ENCODE results near the gene MMP12. TPM values are rescaled to one million over a fixed set of nuclear protein-coding genes. Genes with fewer than 3 reads are reported as not detected.

MMP12 gene
- total and polyA plus RNA-seq, 4 donors, result not detected

GRCh38 chr11:102914238-102915043 is 39.7 kb upstream of the MMP12 start:
- H3K36me3 ChIP-seq (ENCODE audit: control insufficient read depth in 4 of 4, insufficient read depth in 3 of 4, low read depth in 1 of 4, low read length in 3 of 4), result no peaks in the 10 kb centered on the region
- no peak overlapping the region for H3K4me3 ChIP-seq (ENCODE audit: low read depth in 1 of 3, low read length in 3 of 3)
- H3K27me3 ChIP-seq (ENCODE audit: control insufficient read depth in 4 of 4, insufficient read depth in 4 of 4, low read length in 3 of 4), result no peaks in the 10 kb centered on the region
- no peak for DNase-seq (ENCODE audit: low spot score)
- TF ChIP-seq RAD21 (IDR thresholded peaks at IDR 0.05) (peak; percentile 85 to 87), FOXA2 (IDR thresholded peaks at IDR 0.05) (no peak), CTCF (IDR thresholded peaks at IDR 0.05; ENCODE audit: low read depth, low read length, missing input control) (peak; percentile 71)
- no peak overlapping the region for H3K9ac ChIP-seq (ENCODE audit: low read depth in 1 of 2, low read length in 2 of 2)
- no peaks in the 10 kb centered on the region for H3K4me1 ChIP-seq (ENCODE audit: control insufficient read depth in 4 of 4, insufficient read depth in 4 of 4, low read length in 3 of 4)
- H3K27ac ChIP-seq (ENCODE audit: low read depth in 1 of 2, low read length in 2 of 2), result no peak overlapping the region
- no peaks in the 10 kb centered on the region for H3K9me3 ChIP-seq (ENCODE audit: control insufficient read depth in 4 of 4, low read length in 3 of 4)
- WGBS, result 39% methylated on average over 3 of the region's 3 CpGs

GRCh38 chr11:102912482-102912830 is 37.7 kb upstream of the MMP12 start:
- no peak for TF ChIP-seq GABPA (IDR thresholded peaks at IDR 0.05 in 1 of 2, conservative IDR thresholded peaks at IDR 0.05 in 1 of 2)
- TF ChIP-seq YY1 (IDR thresholded peaks at IDR 0.05), result no peak
- no peak for TF ChIP-seq HNF4G (IDR thresholded peaks at IDR 0.05)
- no peak for TF ChIP-seq REST (IDR thresholded peaks at IDR 0.05)
- TF ChIP-seq ATF3 (IDR thresholded peaks at IDR 0.05), result no peak
- TF ChIP-seq FOXA2 (IDR thresholded peaks at IDR 0.05), result no peak
- TF ChIP-seq JUND (IDR thresholded peaks at IDR 0.05), result no peak
- no peak overlapping the region for H3K4me3 ChIP-seq (ENCODE audit: low read depth in 1 of 3, low read length in 3 of 3)
- H3K27me3 ChIP-seq (ENCODE audit: control insufficient read depth in 4 of 4, insufficient read depth in 4 of 4, low read length in 3 of 4), result no peaks in the 10 kb centered on the region
- DNase-seq (ENCODE audit: low spot score), result no peak
- no peaks in the 10 kb centered on the region for H3K9me3 ChIP-seq (ENCODE audit: control insufficient read depth in 4 of 4, low read length in 3 of 4)
- H3K36me3 ChIP-seq (ENCODE audit: control insufficient read depth in 4 of 4, insufficient read depth in 3 of 4, low read depth in 1 of 4, low read length in 3 of 4), result no peaks in the 10 kb centered on the region
- H3K4me1 ChIP-seq (ENCODE audit: control insufficient read depth in 4 of 4, insufficient read depth in 4 of 4, low read length in 3 of 4), result no peaks in the 10 kb centered on the region
- no peak overlapping the region for H3K27ac ChIP-seq (ENCODE audit: low read depth in 1 of 2, low read length in 2 of 2)
- H3K9ac ChIP-seq (ENCODE audit: low read depth in 1 of 2, low read length in 2 of 2), result no peak overlapping the region
- 64% methylated on average over 2 of the region's 2 CpGs for WGBS

GRCh38 chr11:102911758-102912481 is 37.1 kb upstream of the MMP12 start:
- DNase-seq (ENCODE audit: low spot score), result no peak
- 86% methylated on average over 13 of the region's 13 CpGs for whole genome bisulfite sequencing
- TF ChIP-seq YY1 (IDR thresholded peaks at IDR 0.05), result no peak
- no peak for TF ChIP-seq CTCF (IDR thresholded peaks at IDR 0.05; ENCODE audit: low read depth, low read length, missing input control)
- no peak for TF ChIP-seq ZBTB33 (IDR thresholded peaks at IDR 0.05)
- TF ChIP-seq HNF4A (conservative IDR thresholded peaks at IDR 0.05), result no peak
- no peak for TF ChIP-seq NR2F2 (IDR thresholded peaks at IDR 0.05)
- TF ChIP-seq JUND (IDR thresholded peaks at IDR 0.05), result no peak
- TF ChIP-seq FOXA1 (IDR thresholded peaks at IDR 0.05), result no peak
- TF ChIP-seq MAX (IDR thresholded peaks at IDR 0.05), result no peak

More at GRCh38 chr11:102911758-102912481, 37.1 kb upstream of the MMP12 start:
- Histone ChIP-seq H3K4me3 (ENCODE audit: low read depth in 1 of 3, low read length in 3 of 3) (no peak overlapping the region), H3K4me1 (ENCODE audit: control insufficient read depth in 4 of 4, insufficient read depth in 4 of 4, low read length in 3 of 4) (no peaks in the 10 kb centered on the region), H3K27me3 (ENCODE audit: control insufficient read depth in 4 of 4, insufficient read depth in 4 of 4, low read length in 3 of 4) (no peaks in the 10 kb centered on the region), H3K9ac (ENCODE audit: low read depth in 1 of 2, low read length in 2 of 2) (no peak overlapping the region), H3K27ac (ENCODE audit: low read depth in 1 of 2, low read length in 2 of 2) (no peak overlapping the region), H3K36me3 (ENCODE audit: control insufficient read depth in 4 of 4, insufficient read depth in 3 of 4, low read depth in 1 of 4, low read length in 3 of 4) (no peaks in the 10 kb centered on the region), H3K9me3 (ENCODE audit: control insufficient read depth in 4 of 4, low read length in 3 of 4) (no peaks in the 10 kb centered on the region)
